Sigmoid colon (tissue), 3 donors: ENCODE results near the gene HFM1.

Experiments
- CTCF ChIP-seq, 4 experiments: fragments of 450-650 bp in 3 of 4; fragments of 200-600 bp in 1 of 4; IDR thresholded peaks; one replicate each; pipeline ENCODE4 v1.5.1; 2016 to 2019; ENCODE audit warnings: antibody characterized with exemption in 4 of 4, mild to moderate bottlenecking in 3 of 4, moderate library complexity in 2 of 4
- POLR2A ChIP-seq, 2 donors: fragments of 450-650 bp; IDR thresholded peaks; one replicate each; pipeline ENCODE4 v1.6.1; 2016; ENCODE audit warnings: antibody characterized with exemption in 2 of 2, mild to moderate bottlenecking in 2 of 2, moderate library complexity in 2 of 2

- no peak for TF ChIP-seq CTCF (IDR thresholded peaks at IDR 0.05)
- TF ChIP-seq POLR2A (IDR thresholded peaks at IDR 0.05), result no peak
These were observed 122.9 kb downstream of the HFM1 start for GRCh38 chr1:91281782-91282181.
